GM12878 (cell line): ENCODE data around the gene MED22. TPM values are rescaled to one million over a fixed set of nuclear protein-coding genes. Genes with fewer than 3 reads are reported as not detected.
A peak's percentile ranks its signal among the peaks of the same experiment; 100 is the strongest.
"Not testable (repeated sequence)": the region's sequence is repeated elsewhere in the genome, so short reads cannot be mapped to it uniquely, and the experiment has no call there.

Experiments
- ATAC-seq: fragments of 200-7000 bp; cut with Tn5 transposase; 3 replicates; pipeline ENCODE4 v1.9.1; 2020; ENCODE audit warnings: mild to moderate bottlenecking, moderate library complexity
- BruUV-seq: library from RNA; stranded (reverse); fragments of 400-500 nt; replicated peaks from 2 replicates; lab custom pipeline; 2021; lab: Mats Ljungman, UMichigan
- CTCF ChIA-PET: fragments of 300-600 bp; sonication (Branson Sonifier 250); formaldehyde crosslinking; extraction: SDS; loops from one replicate; lab custom pipeline; 2021; ENCODE audit warnings: inconsistent platforms; lab: Yijun Ruan, JAX
- POLR2A ChIA-PET: fragments of 350-600 bp; formaldehyde crosslinking; extraction: SDS; loops from one replicate; lab custom pipeline; 2021; ENCODE audit warnings: inconsistent platforms; lab: Charles Lee
- RAD21 ChIA-PET: fragments of 300-600 bp; sonication (Branson Sonifier 250); formaldehyde crosslinking; loops from one replicate; lab custom pipeline; 2023; ENCODE audit warnings: antibody characterized with exemption; ENCODE audit not compliant: unreplicated experiment; lab: Charles Lee
- SMC1A ChIA-PET: fragments of 300-600 bp; sonication (Branson Sonifier 250); formaldehyde crosslinking; loops from one replicate; lab custom pipeline; 2023; ENCODE audit not compliant: unreplicated experiment, uncharacterized antibody; lab: Charles Lee
- DNase-seq: peaks from one replicate; pipeline ENCODE4 v3.0.0-alpha.2; 2011; ENCODE audit warnings: low read depth, low spot score
- FAIRE-seq: peaks from 3 replicates; lab custom pipeline; 2011; peaks lifted over from hg19 to GRCh38; lab: Jason Lieb, UNC
- H2AFZ ChIP-seq: 2 replicates; pipeline ENCODE4 v1.6.0; 2011; ENCODE audit warnings: low read depth, low read length, control low read depth; ENCODE audit not compliant: control insufficient read depth
- H3K27ac ChIP-seq: 2 replicates; pipeline ENCODE4 v1.5.1; 2011; ENCODE audit warnings: control low read depth; ENCODE audit not compliant: control insufficient read depth, insufficient read depth
- H3K27me3 ChIP-seq, 2 experiments: replicated peaks in 1 of 2; 2 replicates each; pipeline versions ENCODE4 v1.6.0 to v1.6.1; 2011; ENCODE audit warnings: low read length in 1 of 2; ENCODE audit not compliant: control insufficient read depth in 2 of 2, insufficient read depth in 2 of 2
- H3K36me3 ChIP-seq, 2 experiments: 2 replicates each; pipeline ENCODE4 v1.5.1; 2011; ENCODE audit warnings: low read length in 1 of 2; ENCODE audit not compliant: control insufficient read depth in 2 of 2, insufficient read depth in 2 of 2
- H3K4me1 ChIP-seq: 2 replicates; pipeline ENCODE4 v1.6.1; 2011; ENCODE audit warnings: mild to moderate bottlenecking, low read length, moderate library complexity, mixed read lengths; ENCODE audit not compliant: control insufficient read depth, insufficient read depth
- H3K4me2 ChIP-seq: 2 replicates; pipeline ENCODE4 v1.6.0; 2011; ENCODE audit warnings: control low read depth; ENCODE audit not compliant: control insufficient read depth, insufficient read depth
- H3K4me3 ChIP-seq: fragments of 200-600 bp; sonication (generic); 2 replicates; pipeline ENCODE4 v1.5.1; 2016
- H3K79me2 ChIP-seq: 2 replicates; pipeline ENCODE4 v1.6.0; 2011; ENCODE audit warnings: low read length; ENCODE audit not compliant: control insufficient read depth, insufficient read depth
- H3K9ac ChIP-seq: 2 replicates; pipeline ENCODE4 v1.8.0; 2011; ENCODE audit warnings: low read length, control low read depth, mixed read lengths; ENCODE audit not compliant: control insufficient read depth, insufficient read depth
- H3K9me3 ChIP-seq: replicated peaks from 3 replicates; pipeline ENCODE4 v1.5.1; 2011; ENCODE audit warnings: mild to moderate bottlenecking, low read length; ENCODE audit not compliant: control insufficient read depth, insufficient read depth
- H4K20me1 ChIP-seq: 2 replicates; pipeline ENCODE4 v1.6.0; 2011; ENCODE audit not compliant: control insufficient read depth, insufficient read depth
- CREB1 ChIP-seq: IDR thresholded peaks from 2 replicates; pipeline ENCODE4 v1.6.1; 2012; ENCODE audit warnings: low read depth, mild to moderate bottlenecking, inconsistent platforms
- CTCF ChIP-seq, 3 experiments: IDR thresholded peaks in 2 of 3; conservative IDR thresholded peaks in 1 of 3; 2 replicates each; pipeline ENCODE4 v1.5.1; 2011; ENCODE audit warnings: low read depth in 3 of 3, low read length in 3 of 3, mild to moderate bottlenecking in 3 of 3, control low read depth in 2 of 3, moderate library complexity in 2 of 3, inconsistent platforms in 1 of 3, mixed read lengths in 1 of 3; ENCODE audit not compliant: control insufficient read depth in 2 of 3, insufficient read depth in 1 of 3; ENCODE audit errors: extremely low read depth in 1 of 3
- JUND ChIP-seq: IDR thresholded peaks from 2 replicates; pipeline ENCODE4 v1.6.1; 2012; ENCODE audit warnings: low read depth, mild to moderate bottlenecking, low read length, improper control_type of control experiment, moderate library complexity
- POLR2A ChIP-seq: IDR thresholded peaks from 2 replicates; pipeline ENCODE4 v1.6.1; 2011; ENCODE audit warnings: low read depth, mild to moderate bottlenecking, low read length
- POLR2AphosphoS2 ChIP-seq: IDR thresholded peaks from 2 replicates; pipeline ENCODE4 v1.6.1; 2011; ENCODE audit warnings: low read depth, mild to moderate bottlenecking, low read length, improper control_type of control experiment, moderate library complexity
- RAD21 ChIP-seq: IDR thresholded peaks from 2 replicates; pipeline ENCODE4 v1.6.1; 2011; ENCODE audit warnings: mild to moderate bottlenecking, low read depth, low read length, moderate library complexity; ENCODE audit not compliant: insufficient read depth
- RUNX3 ChIP-seq: IDR thresholded peaks from 2 replicates; pipeline ENCODE4 v1.6.1; 2012; ENCODE audit warnings: low read length, inconsistent platforms
- WGBS: methylation state at CpG from one replicate; pipeline ENCODE4 v1.1.6; 2016; ENCODE audit warnings: low lambda C conversion rate; ENCODE audit not compliant: insufficient replicate concordance, insufficient coverage; ENCODE audit errors: missing lambda C conversion rate; 5-methylcytosine and 5-hydroxymethylcytosine counted together
- in situ Hi-C: fragments of 300-500 bp; cut with MboI; formaldehyde crosslinking; loops from 9 replicates; pipeline ENCODE4 v1.14.3; 2018; ENCODE audit warnings: mixed read lengths
- intact Hi-C: fragments of 100-400 bp; cut with micrococcal nuclease; formaldehyde crosslinking; loops from one replicate; pipeline ENCODE4 v1.14.2; 2022; ENCODE audit not compliant: unreplicated experiment
- polyA plus RNA-seq, 11 experiments: library from polyadenylated mRNA; depleted of rRNA in 4 of 11; unstranded in 6 of 11; stranded (reverse) in 5 of 11; fragments of >200 nt; fragmentation: Nextera tagmentation in 4 of 11; fragmentation: Illumina TruSeq in 1 of 11; extraction: Ambion mirVana in 4 of 11; extraction: Trizol in 1 of 11; gene quantifications; 1 replicate in 1 of 11; 2 replicates in 10 of 11; pipeline versions ENCODE4 v1.2.1 to v1.2.3, GENCODE V29; 2011 to 2016; ENCODE audit warnings: inconsistent platforms in 2 of 11, missing spikeins in 2 of 11, low read depth in 1 of 11
- total RNA-seq, 4 experiments: library from RNA; depleted of rRNA in 3 of 4; stranded (reverse); fragments of >200 nt in 3 of 4; fragmentation: Illumina TruSeq in 1 of 4; extraction: Trizol in 1 of 4; gene quantifications; 2 replicates each; pipeline versions ENCODE4 v1.2.1 to v1.2.3, GENCODE V29; 2013 to 2021

The MED22 gene
- total and polyA plus RNA-seq, 10 of the 15 experiments (the other 5 are each of a cell fraction or from before 2014, with no cell fraction given) = 1.4 to 42.1 (median 24.6) TPM

GRCh38 chr9:133331221-133331620, 16.7 kb downstream of the MED22 start:
- ChIA-PET RAD21 (no interaction called here), CTCF (interaction anchor here (1.2 to 2.5 kb wide), 5 partner anchors 46 to 309 kb away, joined by 3 to 29 read pairs (median 5); no protein-coding TSS in a partner anchor), POLR2A (interaction anchor here (0.5 kb wide), 1 partner anchor 89 kb away, joined by 3 read pairs; no protein-coding TSS in a partner anchor), SMC1A (interaction anchor here (0.5 to 2.6 kb wide), 2 partner anchors 144 to 1601 kb away, joined by 3 to 21 read pairs; no protein-coding TSS in a partner anchor)
- 96% methylated on average over 18 of the region's 19 CpGs for WGBS
- Histone ChIP-seq H2AFZ (no peak overlapping the region), H3K36me3 (peaks cover 14 to 24% of the 10 kb centered on the region in 2 experiments; a peak in 3 of 4 replicates), H3K4me3 (no peak overlapping the region), H3K4me1 (no peaks in the 10 kb centered on the region; the same call in 1 of the 2 replicates), H3K27me3 (no peaks in the 10 kb centered on the region), H4K20me1 (no peaks in the 10 kb centered on the region), H3K9me3 (no peaks in the 10 kb centered on the region), H3K79me2 (peaks cover 27% of the 10 kb centered on the region), H3K9ac (no peak overlapping the region), H3K4me2 (no peak overlapping the region), H3K27ac (no peak overlapping the region)
- TF ChIP-seq JUND (no peak), POLR2A (peak; percentile 26)
- BruUV-seq = no TSS peak
- ATAC-seq (no peak), FAIRE-seq (no peak), DNase-seq (no peak)
- in situ Hi-C loops (no loop called here), intact Hi-C loops (no loop called here)

- peaks cover 11% of the 10 kb centered on the region for H3K79me2 ChIP-seq
- H3K27ac ChIP-seq, H2AFZ ChIP-seq, H3K9ac ChIP-seq, ATAC-seq, H3K4me3 ChIP-seq, H3K4me1 ChIP-seq, in situ Hi-C loops, BruUV-seq, DNase-seq, FAIRE-seq, H4K20me1 ChIP-seq, H3K4me2 ChIP-seq, H3K27me3 ChIP-seq, H3K9me3 ChIP-seq: not testable (repeated sequence)
- CTCF ChIA-PET = interaction anchor here (0.6 to 2.5 kb wide), 10 partner anchors 18 to 939 kb away, joined by 3 to 29 read pairs (median 4); partner anchors contain the start of genes MED22 and RPL7A
- RAD21 ChIA-PET = interaction anchor here (0.8 to 1.2 kb wide), 4 partner anchors 44 to 148 kb away, joined by 3 to 4 read pairs (median 3); no protein-coding TSS in a partner anchor
- TF ChIP-seq RUNX3 = 0 out of 2 replicates have a peak, but pooled peaks have one; percentile 9
- 0 out of 2 replicates have a peak, but pooled peaks have one; percentile 12 for TF ChIP-seq CREB1
- peak; percentile 33 to 54 (median 48); a peak in 4 of 6 replicates for TF ChIP-seq CTCF (IDR thresholded peaks at IDR 0.05 in 2 of 3, conservative IDR thresholded peaks at IDR 0.05 in 1 of 3; ENCODE audit: control insufficient read depth in 2 of 3, extremely low read depth in 1 of 3, insufficient read depth in 1 of 3, low read depth in 3 of 3, low read length in 3 of 3)
- 0 out of 2 replicates have a peak, but pooled peaks have one; percentile 33 for TF ChIP-seq POLR2AphosphoS2
- peak; percentile 28; the same call in 1 of the 2 replicates for TF ChIP-seq RAD21
- POLR2A ChIA-PET = interaction anchor here (0.6 to 1.2 kb wide), 4 partner anchors 12 to 421 kb away, joined by 3 to 4 read pairs (median 3); partner anchors contain the start of genes SURF1 and SURF2
- intact Hi-C loops = loop anchor here (10.0 kb wide), 1 partner anchor 145 kb away; no protein-coding TSS in a partner anchor
- SMC1A ChIA-PET = interaction anchor here (1.0 to 2.6 kb wide), 2 partner anchors 26 to 142 kb away, joined by 4 to 21 read pairs; no protein-coding TSS in a partner anchor
- H3K36me3 ChIP-seq = peaks cover 14 to 24% of the 10 kb centered on the region in 2 experiments; a peak in 3 of 4 replicates
- WGBS = 39% methylated on average over 21 of the region's 21 CpGs
Observed at GRCh38 chr9:133329306-133330156, 18.4 kb downstream of the MED22 start.
